HL-60/S4 (cell line): Measurements from ENCODE around the gene CDK19.
"Not testable (repeated sequence)": the region's sequence is repeated elsewhere in the genome, so short reads cannot be mapped to it uniquely, and the experiment has no call there.

ENCODE experiments used
- in situ Hi-C: fragments of 300-500 bp; cut with MboI; formaldehyde crosslinking; loops from 2 replicates; pipeline ENCODE4 v1.14.3; 2022; ENCODE audit warnings: low sequenced_read_pairs

Gene CDK19

DNA sequence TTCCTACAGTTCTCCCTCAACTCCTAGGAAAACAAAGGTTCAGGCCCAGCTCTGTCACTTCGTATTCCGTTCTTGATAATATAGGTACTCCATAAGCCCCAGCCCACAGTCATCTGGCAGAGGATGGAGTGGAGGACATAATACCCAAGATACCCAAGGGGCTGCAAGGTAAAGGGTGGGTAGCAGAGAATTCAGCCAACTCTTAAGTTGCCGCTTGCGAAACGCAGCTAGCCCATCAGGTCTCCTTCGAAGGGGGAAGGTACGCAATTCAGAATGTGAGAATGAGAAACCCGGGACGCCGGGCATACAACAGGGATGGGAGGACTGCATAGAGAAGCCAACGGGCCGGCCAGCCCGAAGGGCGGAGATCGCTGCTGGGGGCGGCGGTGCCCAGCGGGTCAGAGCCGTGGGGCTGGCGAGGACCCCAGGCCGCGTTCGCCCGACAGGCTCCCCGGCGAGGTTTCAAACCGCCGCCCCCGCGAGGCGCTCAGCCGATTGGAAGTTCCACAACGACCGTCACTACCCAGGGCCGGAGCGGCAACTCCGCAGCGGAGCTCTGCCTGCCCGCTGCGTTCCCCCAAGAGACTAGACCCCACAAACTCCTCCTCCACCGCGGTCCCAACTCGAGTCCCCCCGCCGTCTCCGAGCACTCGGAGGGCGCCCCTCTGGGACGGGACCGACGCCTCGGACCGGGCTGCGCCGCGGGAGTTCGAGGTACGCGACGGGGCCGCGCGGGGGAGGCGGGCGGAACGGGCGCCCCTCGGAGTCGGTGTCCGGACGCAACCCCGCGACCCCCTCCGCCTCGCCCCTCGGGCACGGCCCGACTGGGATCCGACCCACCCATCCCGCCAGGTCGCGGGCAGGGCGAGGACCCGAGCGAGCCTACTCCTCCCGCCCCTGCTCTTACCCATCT lies 911 bp downstream of the CDK19 start:
- in situ Hi-C loops: no loop called here

DNA sequence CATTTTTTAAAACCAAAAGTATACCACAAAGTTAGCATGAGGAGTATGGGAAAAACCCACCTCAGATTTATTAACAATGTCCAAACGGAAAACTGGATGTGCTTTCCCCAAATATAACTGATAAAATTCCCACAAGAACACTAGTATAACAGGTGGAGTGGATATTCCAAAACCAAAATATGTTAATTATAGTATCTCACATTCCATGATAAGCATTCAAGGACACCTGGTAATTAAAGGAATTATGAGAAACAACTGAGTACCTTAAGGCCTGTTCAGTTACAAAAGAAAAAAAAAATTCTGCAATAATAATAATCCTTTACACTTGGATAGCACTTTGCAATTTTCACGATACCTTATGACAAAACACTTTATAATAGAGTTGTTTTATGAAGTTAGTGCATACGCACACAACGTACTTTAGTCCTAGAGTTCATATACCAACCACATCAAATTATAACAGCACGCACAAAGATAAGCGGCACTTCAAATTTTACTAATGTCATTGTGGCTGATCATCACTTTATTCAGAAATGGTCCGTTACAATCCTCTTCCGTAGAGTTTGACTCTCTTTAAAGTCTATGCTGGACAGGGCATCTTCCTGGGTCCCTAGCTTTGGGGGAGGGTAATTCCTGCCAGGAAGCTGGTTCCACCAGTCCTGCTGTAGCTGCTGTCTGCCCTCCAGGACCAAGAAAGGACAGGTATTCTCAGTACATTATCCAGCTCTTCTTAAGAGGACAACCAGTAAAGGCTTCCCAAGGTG lies 1.7 kb downstream of the CDK19 start:
- in situ Hi-C loops: no loop called here

DNA sequence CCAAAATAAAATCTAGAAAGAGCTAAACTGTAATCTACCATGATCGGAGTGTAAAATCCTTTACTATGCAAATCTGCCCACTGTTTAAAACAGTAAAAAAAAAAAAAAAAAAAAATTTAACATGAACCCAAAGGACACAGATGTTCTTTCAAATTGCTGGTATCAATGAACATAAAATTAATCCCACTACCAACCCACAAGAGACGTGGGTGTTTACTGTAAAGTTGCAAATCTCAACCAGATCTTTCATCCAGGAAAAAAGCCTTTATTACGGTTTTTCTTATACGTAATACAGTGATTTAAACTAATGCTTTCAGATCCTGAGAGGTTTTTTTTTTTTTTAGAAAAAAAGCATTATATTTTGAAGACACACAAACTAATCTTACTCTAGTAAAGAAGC lies 2.5 kb downstream of the CDK19 start:
- in situ Hi-C loops: no loop called here

DNA sequence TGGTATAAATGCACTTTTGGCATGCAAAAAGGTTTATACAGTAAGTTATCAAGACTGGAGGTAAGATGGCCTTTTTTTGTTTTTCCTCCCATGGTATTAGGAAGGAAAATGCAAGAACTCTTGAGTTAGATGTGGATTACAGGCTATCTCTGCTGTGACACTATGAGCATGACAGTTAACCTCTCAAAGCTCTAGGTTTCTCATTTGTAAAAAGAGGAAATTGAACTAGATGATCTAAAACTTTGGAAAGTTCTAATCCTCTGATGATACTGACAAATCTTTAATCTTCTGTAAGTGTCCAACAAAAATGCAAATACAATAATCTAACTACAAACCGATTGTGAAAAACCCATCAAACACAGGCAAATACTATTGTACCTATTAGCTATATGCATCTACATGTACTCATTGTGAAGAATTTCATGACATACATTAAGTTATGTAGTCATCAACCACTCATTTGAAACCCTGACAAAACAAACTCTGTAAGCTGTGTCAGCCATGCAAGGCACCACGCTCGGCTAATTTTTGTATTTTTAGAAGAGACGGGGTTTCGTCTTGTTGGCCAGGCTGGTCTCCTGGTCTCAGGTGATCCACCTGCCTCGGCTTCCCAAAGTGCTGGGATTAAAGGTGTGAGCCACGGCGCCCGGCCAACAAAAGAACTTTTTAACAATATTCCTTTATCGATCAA lies 4.2 kb downstream of the CDK19 start:
- in situ Hi-C loops: no loop called here

DNA sequence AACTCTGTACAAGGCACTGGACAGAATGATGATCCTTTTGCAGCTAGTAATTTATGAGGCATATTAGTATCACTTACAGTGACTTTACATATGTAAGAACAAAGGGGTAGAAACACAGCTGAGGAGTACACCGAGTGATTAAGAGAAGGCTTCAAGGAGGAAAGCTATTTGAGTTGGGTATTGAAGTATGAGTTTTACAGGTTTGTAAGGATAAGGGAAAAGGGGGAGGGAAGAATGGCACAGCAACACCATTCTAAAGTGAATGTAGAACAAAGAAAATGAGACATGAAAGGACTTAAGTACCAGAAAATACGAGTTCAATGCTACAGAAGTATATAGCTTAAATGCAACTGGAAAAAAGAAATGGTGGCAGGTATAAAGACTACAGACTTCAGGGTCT lies 5.5 kb downstream of the CDK19 start:
- in situ Hi-C loops: no loop called here

DNA sequence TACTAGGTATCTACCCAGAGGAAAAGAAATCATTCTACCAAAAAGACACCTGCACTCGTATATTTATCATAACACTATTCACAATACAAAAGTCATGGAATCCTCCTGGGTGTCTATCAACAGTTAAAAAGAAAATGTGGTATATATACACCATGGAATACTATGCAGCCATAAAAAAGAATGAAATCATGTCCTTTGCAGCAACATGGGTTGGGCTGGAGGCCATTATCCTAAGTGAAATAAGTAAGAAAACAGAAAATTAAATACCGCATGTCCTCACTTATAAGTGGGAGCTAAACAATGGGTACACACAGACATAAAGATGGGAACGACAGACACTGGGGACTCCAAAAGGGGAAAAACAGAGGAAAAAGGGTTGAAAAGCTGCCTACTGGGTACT lies 13.1 kb downstream of the CDK19 start:
- in situ Hi-C loops: not testable (repeated sequence)

DNA sequence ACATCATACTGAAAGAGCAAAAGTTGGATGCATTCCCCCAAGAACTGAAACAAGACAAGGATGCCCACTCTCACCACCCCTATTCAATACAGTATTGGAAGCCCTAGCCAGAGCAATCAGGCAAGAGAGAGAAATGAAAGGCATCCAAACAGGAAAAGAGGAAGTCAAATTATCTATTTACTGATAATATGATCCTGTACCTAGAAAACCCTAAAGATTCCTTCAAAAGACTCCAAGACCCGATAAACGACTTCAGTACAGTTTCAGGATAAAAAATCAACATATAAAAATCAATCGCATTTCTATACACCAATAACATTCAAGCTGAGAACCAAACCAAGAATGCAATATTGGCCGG lies 14.5 kb downstream of the CDK19 start:
- in situ Hi-C loops: no loop called here

DNA sequence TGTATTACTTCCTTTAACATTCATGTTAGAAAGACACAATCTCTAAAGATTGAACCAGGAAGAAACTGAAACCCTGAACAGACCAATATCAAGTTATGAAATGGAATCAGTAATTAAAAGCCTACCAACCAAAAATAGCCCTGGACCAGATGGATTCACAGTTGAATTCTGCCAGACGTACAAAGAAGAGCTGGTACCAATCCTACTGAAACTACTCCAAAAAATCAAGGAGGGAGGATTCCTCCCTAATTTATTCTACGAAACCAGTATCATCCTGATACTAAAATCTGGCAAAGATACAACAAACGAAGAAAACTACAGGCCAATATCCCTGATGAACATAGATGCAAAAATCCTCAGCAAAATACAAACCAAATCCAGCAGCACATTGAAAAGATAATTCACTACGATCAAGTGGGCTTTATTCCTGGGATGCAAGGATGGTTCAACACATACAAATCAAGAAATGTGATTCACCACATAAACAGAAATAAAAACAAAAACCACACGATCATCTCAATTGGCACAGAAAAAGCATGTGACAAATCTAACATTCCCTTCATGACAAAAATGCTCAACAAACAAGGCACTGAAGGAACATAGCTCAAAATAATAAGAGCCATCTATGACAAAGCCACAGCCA lies 15.0 kb downstream of the CDK19 start:
- in situ Hi-C loops: no loop called here

DNA sequence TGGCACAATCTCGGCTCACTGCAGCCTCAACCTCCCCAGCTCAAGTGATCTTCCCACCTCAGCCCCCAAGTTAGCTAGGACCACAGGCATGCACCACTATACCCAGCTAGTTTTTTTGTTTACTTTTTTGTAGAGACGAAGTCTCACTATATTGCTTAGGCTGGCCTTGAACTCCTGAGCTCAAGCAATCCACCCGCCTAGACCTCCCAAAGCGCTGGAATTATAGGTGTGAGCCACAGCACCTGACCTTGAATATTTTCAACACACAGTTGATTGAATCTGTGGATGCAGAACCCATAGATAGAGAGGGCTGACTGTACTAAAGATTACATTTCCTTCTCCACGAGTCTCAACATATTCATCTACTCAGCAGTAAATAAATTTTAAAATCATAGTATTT lies 15.6 kb downstream of the CDK19 start:
- in situ Hi-C loops: no loop called here

DNA sequence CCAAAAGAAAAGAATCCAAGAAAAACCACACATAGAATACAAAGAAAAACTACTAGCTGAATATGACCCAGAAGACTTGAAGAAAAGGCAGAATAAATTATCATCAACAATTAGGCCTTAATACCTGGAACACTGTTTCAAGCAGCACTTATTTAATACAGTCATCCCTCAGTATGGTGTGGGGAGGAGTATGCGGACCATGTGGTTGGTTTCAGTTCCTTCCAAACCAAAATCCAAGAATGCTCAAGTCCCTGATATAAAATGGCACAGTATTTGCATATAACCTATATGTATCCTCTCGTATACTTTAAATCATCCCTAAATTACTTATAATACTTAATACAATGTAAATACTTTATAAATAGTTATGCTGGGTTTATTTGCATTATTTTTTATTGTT lies 16.1 kb downstream of the CDK19 start:
- in situ Hi-C loops: no loop called here

DNA sequence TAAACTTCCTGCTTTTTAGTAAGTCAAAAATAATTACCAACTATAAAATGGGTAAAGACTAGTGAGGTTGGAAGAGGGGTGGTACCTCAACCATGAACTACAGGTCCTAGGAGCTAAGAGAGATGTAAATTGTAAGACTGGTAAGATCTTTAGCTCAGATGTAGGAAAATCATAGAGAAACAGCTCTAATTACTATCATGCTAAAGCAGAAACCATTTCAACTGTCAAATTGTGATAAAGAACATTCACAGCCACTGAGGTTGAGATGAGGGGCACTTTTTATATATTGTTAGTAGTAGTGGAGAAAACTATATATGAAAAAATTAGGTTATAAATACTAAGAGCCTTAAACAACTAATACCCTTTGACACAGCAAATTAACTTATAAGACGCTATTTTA lies 20.0 kb downstream of the CDK19 start:
- in situ Hi-C loops: no loop called here

DNA sequence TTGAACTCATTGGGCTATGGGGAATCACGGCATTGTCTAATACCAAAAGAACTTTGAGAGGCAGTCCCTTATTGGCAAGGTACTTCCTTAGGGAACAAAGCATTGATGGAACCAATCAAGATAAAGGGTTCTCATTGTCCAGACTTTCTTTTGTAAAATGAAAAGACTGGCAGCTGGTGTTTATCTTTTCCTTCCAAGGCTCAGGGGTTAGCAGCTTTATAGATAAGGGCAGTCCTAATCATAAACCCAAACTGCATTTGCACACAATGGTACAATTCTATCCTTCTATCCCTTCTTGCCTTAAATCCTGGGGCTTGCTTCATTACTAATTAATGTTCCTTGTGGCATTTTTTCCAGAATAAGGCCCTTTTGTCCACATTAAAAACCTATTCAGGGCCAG lies 28.6 kb downstream of the CDK19 start:
- in situ Hi-C loops: no loop called here

DNA sequence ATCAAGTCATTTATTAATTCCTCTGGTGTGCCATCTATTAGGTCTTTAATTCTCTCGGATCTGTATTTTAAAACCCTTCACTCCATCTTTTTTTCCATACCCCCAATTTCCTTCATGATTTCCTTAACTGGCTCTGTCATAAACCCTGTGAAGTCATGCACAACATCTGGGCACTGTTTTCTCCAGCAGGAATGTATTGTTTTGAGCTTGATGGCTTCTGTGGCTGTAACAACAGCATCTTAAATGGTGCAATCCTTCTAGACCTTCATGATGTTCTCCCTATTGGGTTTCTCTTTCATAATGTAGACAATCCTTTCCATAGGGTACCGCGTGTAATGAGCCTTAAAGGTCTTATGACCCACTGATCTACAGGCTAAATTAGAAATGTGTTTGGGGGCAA lies 29.0 kb downstream of the CDK19 start:
- in situ Hi-C loops: no loop called here

DNA sequence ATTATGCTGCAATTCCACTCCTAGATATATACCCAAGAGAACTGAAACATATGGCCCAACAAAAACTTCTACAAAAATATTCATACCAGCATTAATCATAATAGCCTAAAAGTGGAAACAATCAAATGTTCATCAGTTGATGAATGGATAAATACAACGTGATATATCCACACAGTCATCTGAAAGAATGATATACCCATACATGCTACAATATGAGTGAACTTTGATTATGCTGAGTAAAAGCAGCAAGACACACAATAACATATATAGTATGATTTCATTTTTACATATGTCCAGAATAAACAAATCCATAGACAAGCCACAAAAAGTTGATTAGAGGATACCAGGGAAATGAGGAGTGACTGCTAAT lies 30.7 kb downstream of the CDK19 start:
- in situ Hi-C loops: no loop called here

DNA sequence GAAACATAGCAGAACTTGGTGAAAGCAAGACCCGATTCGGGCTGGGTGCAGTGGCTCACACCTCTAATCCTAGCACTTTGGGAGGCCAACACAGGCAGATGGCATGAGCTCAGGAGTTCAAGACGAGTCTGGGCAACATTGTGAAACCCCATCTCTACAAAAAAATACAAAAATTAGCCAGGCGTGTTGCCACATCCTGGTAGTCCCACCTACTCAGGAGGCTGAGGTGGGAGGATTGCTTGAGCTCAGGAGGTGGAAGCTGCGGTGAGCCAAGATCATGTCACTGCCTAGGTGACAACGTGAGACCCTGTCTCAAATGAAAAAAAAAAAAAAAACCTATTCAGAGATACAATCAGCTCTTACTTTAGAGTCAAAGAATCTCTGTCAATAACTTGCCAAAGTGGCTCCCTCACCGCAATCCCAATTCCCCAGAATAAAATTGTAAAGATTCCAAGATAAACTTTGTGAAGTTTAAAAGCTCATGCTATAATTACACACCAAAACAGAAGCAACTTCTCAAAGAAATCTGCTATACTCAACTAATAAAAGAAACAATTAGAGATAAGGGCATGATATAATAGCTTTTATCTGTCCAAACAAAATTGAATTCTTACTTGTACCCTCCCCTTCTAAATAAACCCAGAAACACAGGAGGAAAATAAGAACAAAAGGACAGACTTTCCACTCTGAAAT lies 33.6 kb downstream of the CDK19 start:
- in situ Hi-C loops: no loop called here

DNA sequence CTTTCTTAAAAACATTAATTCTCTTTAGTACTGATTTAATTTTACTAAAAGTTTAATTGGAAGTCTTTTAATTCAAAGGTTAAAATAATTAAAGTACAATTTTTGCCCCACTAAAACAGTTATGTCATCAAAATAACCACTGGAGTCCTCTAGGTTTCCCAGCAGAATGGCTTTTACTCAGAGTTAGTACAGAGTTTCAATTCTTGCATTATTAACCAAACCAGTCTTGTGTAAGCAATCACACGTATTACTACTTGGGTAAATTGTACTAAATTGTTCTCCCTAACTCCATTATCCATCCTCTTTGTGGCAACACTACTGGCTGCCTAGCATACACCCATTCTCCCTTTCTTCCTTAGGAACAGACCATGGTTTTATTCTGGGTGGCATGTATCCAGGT lies 36.9 kb downstream of the CDK19 start:
- in situ Hi-C loops: no loop called here

DNA sequence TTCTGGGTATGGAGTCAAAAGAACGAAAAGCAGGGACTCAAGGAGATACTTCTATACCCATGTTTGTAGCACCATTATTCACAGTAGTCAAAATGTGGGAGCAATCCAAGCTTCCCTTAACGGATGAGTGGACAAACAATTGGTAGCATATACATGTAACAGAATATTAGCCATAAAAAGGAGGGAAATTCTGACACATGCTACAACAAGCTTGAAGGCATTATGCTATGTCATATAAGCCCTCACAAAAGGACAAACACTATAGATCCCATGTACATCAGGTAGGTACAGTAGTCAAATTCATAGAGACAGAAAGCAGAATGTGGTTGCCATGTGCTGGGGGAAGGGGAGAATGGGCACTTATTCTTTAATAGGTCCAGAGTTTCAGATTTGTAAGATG lies 37.6 kb downstream of the CDK19 start:
- in situ Hi-C loops: no loop called here

DNA sequence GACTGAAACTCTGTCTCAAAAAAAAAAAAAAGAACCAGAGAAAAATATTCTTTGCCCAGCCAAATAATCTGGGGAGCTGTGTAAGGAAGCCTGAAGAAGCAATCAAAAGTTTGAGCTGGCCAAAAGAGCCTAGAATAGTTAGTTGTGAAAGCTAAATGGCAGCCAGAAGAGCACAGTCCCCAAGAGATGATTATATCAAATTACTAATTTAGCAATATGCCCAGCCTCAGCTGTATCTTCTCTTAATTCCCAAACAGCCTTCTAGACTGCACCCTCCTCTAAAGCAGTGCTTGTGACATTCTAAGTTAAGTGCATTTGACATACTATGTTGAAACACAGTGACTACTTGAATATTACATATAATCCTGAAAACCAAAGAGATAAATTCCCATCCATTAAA lies 38.9 kb downstream of the CDK19 start:
- in situ Hi-C loops: no loop called here

DNA sequence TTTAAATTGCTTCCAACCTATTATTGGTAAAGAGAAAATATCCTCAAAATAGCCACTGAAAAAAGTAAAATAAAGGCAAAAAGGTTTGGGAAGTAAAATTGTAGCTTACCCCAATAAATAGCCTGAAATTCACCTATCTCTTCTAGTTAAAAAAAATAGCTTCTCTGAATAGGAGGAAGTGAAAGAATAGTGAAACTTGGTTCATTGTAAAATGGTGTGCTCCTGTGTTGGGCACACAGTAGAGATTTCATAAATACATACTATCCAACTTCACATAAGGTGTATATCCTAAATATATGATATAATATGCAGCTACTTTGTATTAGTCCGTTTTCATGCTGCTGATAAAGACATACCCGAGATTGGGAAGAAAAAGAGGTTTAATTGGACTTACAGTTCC lies 45.3 kb downstream of the CDK19 start:
- in situ Hi-C loops: no loop called here

DNA sequence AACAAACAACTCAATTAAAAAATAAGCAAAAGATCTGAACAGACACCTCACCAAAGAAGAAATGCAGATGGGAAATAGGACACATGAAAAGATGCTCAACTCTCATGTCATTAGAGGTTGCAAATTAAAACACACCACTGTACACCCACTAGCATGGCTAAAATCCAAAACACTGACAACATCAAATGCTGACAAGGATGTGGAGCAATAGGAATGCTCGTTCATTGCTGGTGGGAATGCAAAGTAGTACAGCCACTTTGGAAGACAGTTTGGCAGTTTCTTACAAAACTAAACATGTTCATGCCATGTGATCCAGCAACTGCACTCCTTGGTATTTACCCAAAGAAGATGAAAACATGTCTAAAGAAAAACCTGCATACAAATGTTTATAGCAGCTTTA lies 47.2 kb downstream of the CDK19 start:
- in situ Hi-C loops: no loop called here

DNA sequence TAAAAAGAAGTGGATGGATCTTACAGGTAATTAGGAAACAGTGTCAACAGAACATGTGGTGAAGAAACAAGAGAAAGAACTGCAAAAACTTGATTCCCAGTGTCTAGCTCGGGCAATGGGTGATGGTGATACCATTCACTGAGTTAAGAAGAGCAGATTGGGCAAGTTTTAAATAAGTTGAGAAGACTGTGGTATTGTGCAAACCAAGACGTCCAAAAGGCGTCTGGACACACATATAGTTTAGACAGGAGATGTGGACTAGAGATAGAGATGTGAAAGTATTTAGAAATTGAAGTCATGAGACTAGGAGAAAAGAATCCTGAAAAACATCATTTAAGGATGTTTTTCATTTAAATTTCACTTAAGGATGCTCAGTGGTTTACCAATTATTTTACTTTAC lies 53.9 kb downstream of the CDK19 start:
- in situ Hi-C loops: no loop called here
